Coronary artery (tissue), 2 donors: ENCODE measurements around the gene PLEKHG5.

ENCODE experiments used
- DNase-seq: peaks from one replicate; pipeline ENCODE4 v3.0.0-alpha.2; 2017; ENCODE audit warnings: low spot score
- H3K27ac ChIP-seq, 2 donors: fragments of 200-600 bp; sonication (generic); one replicate each; pipeline ENCODE4 v1.5.1; 2016 to 2019
- H3K4me3 ChIP-seq: fragments of 200-600 bp; sonication (generic); 2 replicates; pipeline ENCODE4 v1.5.1; 2016; ENCODE audit warnings: mild to moderate bottlenecking, moderate library complexity
- CTCF ChIP-seq: fragments of 200-600 bp; sonication (generic); IDR thresholded peaks from one replicate; pipeline ENCODE4 v1.5.1; 2019; ENCODE audit warnings: antibody characterized with exemption

PLEKHG5 gene

GRCh38 chr1:6423321-6423999, 68.0 kb downstream of the PLEKHG5 start:
- no peak for DNase-seq
- Histone ChIP-seq H3K4me3 (peak overlapping the region; percentile 51), H3K27ac (no peak overlapping the region)
- TF ChIP-seq CTCF, result no peak

GRCh38 chr1:6421266-6421665, 70.2 kb downstream of the PLEKHG5 start:
- TF ChIP-seq CTCF, result no peak
- DNase-seq, result no peak
- Histone ChIP-seq H3K27ac (no peak overlapping the region), H3K4me3 (no peak overlapping the region)

GRCh38 chr1:6420454-6421042, 70.9 kb downstream of the PLEKHG5 start:
- no peak for TF ChIP-seq CTCF
- DNase-seq, result no peak
- H3K27ac ChIP-seq, result no peak overlapping the region
- H3K4me3 ChIP-seq, result peak overlapping the region; percentile 65

GRCh38 chr1:6419804-6420453, 71.5 kb downstream of the PLEKHG5 start, which contains the start of gene HES2:
Gene HES2 (minus strand): TSS chr1:6419919. CDS start chr1:6419820, 99 bp downstream.
- H3K4me3 ChIP-seq, result peak within 1 kb of the TSS; percentile 65

GRCh38 chr1:6419397-6419803, 72.1 kb downstream of the PLEKHG5 start:
- no peak for TF ChIP-seq CTCF
- no peak overlapping the region for H3K27ac ChIP-seq
- DNase-seq, result no peak
- H3K4me3 ChIP-seq, result peak overlapping the region; percentile 65

More at GRCh38 chr1:6419804-6420453, 71.5 kb downstream of the PLEKHG5 start, which contains the start of gene HES2:
- H3K27ac ChIP-seq, result no peak within 1 kb of the TSS
- no peak for TF ChIP-seq CTCF
- no peak for DNase-seq

GRCh38 chr1:6418668-6419396, 72.6 kb downstream of the PLEKHG5 start:
- no peak overlapping the region for H3K27ac ChIP-seq
- no peak for DNase-seq
- TF ChIP-seq CTCF, result no peak
- peak overlapping the region; percentile 65 for H3K4me3 ChIP-seq
